ENCODE data around the gene CRHBP.

The CRHBP gene

DNA sequence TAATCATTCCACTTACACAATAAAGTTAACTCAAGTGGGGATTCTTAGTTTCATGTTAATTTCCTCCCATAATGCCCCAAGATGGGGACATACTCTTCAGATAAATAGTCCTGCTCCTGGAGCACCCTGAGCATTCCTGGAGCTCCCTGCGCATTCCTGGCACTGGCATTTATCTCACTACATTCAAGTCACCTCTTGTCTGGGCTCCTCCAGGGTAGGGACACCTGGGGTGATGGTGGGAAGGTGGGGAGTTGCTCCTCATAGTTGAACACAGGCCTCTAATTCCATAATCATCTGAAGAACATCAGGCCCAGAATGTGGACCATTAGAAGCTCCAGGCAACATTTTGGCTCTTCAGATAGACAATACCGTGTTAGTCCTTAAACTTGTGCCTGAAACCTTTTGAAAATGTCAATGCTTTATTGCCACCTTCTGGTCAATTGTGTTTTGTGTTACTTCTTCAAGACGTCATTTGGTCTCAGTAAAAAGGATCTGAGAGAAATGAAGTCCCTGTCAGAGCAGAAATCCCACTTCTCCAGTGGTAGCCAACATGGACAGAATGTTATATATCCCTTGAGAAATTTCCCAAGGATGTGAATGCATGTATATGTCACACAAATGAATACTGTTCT, 63.2 kb downstream of the CRHBP start:
- DNase-seq (ENCODE audit: low read depth in 2 of 3, low spot score in 1 of 3): no peak

DNA sequence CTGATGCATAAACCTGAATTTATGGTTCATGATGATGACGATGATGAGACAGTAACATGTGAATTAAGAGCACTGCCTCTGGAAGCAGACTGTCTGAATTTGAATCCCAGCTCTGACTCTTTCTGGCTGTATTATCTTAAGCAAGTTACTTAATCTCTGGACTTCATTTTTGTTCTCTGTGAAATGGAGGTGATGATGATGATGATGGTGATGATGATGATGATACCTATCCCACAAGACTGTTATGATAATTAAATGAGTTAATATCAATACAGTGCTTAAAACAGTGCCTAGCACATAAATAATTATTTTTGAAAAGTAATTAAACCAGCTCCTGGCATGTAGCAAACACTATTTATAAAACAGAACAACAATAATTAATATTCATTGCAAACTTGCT, 64.1 kb downstream of the CRHBP start:
- DNase-seq (ENCODE audit: low read depth in 2 of 3, low spot score in 1 of 3): no peak

DNA sequence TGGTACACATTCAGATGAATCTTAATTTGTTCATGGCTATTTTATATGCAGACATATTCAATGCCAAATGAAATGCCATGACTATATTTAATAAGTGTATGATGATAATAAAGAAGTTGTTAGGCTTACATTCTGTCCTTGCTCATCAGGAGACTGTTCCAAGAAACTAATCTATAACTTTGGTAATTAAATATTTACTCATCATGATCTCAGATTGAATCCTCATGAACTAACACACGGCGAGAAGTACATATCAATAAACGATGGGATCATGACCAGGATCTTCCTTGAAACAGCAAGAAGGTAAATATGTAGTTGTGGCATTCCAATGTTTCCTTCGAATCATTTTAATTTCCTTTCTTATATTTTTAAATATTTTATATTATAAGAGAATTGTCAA, 64.8 kb downstream of the CRHBP start:
- no peak for DNase-seq (ENCODE audit: low read depth in 2 of 3, low spot score in 1 of 3)

Measured in stimulated activated CD4-positive, alpha-beta T cell treated with anti-CD3 and anti-CD28 coated beads, Interleukin-12 subunit alpha, Interleukin-12 subunit beta, amount 100 ng/mL, for 48 hours (primary cell).